Measurements from ENCODE around the gene MOB3A.
"Not testable (repeated sequence)": the region's sequence is repeated elsewhere in the genome, so short reads cannot be mapped to it uniquely, and the experiment has no call there.

Gene MOB3A

DNA sequence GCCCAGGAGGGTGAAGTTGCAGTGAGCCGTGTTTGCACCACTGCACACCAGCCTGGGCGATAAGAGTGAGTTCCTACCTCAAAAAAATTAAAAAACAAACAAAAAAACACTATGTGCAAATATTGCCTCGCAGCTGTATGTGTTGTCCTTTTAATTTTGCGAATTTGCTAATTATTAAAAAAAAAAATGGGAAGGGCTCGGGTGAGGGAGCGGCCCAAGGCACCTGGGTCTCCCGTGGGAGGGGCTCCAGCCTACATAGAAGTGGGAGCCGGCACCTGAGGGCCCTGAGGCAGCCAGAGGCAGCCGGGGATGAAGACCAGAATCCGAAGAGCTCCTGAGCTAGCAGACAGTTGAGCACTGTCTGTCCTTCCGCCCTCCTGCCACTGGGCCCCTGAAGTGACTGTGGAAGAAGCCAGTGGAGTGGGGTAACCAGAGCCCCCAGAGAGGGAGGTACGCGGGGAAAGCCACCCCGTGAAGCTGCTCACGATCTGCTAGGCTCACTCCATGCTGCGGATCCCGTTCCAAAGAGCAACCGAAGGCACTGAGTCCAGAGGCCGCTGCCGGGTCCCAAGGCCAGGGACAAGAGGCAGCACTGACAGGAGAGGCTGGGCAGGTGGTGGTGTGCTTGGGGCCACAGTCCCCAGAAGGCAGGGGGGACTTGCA, 7.0 kb upstream of the MOB3A start:
- DNase-seq = no peak

DNA sequence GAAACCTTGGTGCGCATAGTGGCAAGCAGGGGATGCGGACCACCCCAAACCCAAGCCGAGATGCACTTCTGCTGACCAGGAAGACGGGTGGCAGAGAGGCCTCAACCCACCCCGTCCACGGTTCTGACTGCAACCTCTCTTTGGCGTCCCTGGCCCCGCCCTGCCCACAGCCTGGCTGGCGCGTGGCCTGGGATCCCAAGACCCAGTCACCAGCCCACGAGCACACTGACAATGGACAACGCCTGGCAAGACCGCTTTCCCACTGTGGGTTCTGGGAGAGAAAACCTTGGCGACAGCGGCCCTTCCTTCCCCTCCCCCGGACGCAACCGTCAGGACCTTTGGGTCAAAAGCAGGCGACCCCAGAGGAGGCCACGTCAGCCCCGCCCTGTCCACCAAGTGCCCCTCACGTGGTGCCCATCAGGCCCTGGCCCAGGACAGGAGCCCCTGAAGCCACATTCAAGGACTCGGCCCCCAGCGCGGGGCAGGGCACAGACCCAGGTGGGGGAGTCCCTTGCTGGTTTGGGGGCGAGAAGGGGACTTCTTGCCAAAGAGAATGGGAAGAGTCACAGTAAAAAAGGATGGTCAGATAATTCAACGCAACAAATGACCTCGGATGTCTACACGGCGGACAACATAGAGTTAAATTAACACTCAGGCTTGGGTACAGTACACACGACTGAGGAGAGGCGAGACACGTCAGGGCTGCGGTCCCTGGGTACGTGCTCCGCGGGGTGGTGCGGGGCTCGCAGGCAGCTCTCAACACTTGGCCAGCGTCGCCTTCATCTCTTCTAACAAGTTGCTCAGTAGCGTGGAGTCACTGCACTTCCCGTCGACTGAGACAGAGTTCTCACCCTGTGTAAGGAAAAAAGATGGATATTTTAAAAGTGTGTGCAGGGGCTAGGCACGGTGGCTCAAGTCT, 5.5 kb upstream of the MOB3A start:
- DNase-seq = no peak

DNA sequence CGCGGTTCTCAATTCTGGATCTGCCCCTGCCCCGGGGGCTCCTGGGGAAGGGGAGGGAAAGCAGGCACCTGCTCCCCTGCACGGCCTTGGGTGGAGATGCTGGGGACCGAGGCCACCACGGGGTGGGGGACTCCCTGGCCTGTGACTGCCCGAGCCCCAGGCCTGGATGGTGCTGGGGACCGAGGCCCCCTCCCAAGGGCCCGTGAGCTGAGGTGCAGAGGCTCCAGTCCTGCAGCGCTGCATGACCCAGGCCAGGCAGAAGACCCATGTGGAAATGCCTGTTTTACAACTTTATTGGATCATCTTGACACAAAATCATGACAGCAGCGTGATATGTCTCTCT, 4.6 kb upstream of the MOB3A start:
- DNase-seq = no peak

DNA sequence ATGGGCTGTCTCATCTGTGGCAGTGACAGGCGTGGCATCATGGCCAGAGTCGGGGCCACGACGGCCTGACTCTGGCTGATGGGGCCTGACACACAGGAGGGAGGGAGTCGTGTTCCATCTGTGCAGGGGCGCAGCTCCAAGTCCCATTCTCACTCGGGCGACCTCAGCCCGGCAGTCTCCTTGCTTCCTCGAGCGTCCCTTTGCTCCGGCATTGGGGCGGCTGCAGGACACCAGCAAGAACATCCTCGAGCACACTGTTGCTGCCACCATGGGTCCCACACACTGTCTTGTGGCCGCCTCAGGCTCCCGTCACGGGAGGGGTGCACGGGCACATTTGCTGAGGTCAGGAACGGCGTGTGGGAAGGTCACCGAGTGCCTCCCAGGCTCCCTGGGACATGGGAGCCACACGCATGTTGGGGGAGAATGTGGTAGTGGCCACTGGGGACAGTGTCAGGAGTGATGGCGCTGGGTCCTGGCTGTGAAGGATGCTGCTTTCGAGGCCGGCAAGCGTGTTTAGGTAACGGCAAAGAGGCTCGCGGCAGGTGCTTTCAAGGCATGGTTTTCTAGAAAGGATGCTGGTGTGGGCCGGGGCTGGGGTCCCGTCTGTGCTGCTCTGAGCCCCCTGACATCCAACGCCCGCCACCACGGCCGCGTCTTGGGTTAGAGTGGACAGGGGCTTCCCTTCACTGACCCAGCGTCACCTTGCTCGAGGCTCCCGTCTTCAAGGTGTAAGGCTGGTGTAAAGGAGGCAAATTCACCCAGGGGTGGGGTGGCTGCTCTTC, 4.0 kb upstream of the MOB3A start:
- DNase-seq = no peak

- no peak for DNase-seq
Measured at GRCh38 chr19:2099054-2099501, 3.0 kb upstream of the MOB3A start.

GRCh38 chr19:2097886-2098327, 1.8 kb upstream of the MOB3A start:
- no peak for DNase-seq

GRCh38 chr19:2097203-2097885, 1.2 kb upstream of the MOB3A start:
- no peak for DNase-seq

DNA sequence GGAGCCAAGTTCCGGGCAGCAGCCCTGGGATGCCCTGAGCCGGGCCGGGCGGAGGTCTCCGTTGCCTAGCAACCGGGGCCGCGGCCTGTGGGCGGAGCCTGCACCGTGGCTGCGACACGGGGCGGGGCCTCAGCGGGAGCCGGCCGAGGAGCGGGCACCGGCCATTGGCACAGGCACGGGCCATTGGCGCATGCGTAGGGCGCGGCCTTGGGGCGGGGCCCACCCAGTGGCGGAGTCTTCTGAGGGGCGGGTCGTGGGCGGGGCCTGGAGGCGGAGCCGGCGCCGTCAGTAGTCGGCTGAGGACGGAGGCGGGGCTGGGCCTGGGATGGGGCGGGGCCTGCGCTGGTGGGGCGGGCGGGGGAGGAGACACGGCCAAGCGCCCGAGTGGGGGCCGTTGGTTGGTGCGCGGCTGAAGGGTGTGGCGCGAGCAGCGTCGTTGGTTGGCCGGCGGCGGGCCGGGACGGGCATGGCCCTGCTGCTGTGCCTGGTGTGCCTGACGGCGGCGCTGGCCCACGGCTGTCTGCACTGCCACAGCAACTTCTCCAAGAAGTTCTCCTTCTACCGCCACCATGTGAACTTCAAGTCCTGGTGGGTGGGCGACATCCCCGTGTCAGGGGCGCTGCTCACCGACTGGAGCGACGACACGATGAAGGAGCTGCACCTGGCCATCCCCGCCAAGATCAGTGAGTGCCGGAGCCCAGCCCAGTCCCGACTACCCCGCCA, 515 bp upstream of the MOB3A start, which contains the start of gene IZUMO4:
Gene IZUMO4, plus strand, starts transcription at position 436 of the 723 bp plus-strand sequence. Its CDS starts 31 bp downstream, at position 467.
- peak; percentile 94 for DNase-seq

DNA sequence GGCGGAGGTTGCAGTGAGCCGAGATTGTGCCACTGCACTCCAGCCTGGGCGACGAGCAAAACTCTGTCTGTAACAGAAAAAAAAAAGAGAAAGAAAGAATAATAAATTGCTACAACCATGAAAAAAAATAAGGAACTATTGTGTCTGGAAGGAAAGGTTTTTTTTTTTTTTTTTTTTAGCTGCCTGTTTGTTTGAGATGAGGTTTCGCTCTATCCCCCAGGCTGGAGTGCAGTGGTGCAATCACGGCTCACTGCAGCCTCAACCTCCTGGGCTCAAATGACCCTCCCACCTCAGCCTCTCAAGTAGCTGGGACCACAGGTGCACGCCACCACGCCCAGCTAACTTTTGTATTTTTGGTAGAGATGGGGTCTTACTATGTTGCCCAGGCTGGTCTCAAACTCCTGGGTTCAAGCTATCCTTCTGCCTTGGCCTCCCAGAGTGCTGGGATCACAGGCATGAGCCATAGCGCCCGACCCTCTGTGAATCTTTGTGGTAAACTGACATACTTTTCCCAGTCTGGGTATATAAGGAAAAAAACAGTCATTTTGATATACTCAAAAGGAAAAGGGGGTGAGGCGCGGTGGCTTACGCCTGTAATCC, 4.1 kb downstream of the MOB3A start:
- DNase-seq = not testable (repeated sequence)

DNA sequence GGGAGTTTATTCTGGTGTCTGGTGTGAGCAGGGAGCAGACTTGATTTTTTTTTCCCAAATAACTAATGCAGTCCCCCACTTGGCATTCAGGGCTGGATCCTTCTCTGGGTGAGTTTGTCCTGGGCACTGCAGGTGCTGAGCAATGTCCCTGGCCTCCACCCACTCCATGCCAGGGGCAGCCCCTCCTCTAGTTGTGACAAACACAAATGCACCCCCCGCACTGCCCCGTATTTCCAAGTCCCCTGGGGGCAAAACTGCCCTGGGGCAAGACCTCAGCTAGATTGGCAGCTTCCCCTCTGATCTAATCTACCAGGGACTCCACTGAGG, 6.4 kb downstream of the MOB3A start:
- DNase-seq = no peak

GRCh38 chr19:2089001-2089711, 7.0 kb downstream of the MOB3A start:
- no peak for DNase-seq

GRCh38 chr19:2087621-2088100, 8.5 kb downstream of the MOB3A start:
- no peak for DNase-seq

DNA sequence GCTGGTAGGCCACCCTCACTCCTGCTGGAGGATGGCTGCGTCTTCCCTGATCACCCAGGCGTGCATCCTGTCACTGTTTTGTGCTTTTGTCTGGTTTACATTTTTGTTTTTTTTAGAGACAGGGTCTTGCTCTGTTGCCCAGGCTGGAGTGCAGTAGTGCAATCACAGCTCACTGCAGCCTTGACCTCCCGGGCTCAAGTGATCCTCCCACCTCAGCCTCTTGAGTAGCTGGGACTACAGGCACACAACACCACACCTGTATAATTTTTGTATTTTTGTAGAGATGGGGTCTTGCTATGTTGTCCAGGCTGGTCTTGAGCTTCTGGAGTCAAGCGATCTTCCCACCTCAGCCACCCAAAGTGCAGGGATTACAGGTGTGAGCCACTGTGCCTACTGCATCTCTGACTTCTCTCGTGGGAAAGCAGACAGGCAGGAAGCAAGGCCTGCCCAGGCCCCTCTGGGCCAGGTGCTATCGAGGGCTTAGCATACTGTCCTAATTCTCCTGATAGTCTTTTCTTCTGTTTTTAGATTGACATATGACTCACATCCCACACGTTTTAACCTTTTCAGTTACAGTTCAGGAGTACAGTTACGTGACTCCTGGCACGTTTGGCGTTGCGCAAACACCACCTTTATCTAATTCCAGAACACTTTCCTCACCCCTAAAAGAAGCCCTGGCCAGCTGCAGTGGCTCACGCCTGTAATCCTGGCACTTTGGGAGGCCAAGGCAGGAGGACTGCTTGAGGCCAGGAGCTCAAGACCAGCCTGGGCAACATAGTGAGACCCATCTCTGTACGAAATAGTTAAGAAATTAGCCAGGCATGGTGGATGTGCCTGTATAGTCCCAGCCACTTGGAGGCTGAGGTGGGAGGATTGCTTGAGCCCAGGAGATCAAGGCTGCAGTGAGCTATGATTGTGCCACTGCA, 9.2 kb downstream of the MOB3A start:
- not testable (repeated sequence) for DNase-seq

DNA sequence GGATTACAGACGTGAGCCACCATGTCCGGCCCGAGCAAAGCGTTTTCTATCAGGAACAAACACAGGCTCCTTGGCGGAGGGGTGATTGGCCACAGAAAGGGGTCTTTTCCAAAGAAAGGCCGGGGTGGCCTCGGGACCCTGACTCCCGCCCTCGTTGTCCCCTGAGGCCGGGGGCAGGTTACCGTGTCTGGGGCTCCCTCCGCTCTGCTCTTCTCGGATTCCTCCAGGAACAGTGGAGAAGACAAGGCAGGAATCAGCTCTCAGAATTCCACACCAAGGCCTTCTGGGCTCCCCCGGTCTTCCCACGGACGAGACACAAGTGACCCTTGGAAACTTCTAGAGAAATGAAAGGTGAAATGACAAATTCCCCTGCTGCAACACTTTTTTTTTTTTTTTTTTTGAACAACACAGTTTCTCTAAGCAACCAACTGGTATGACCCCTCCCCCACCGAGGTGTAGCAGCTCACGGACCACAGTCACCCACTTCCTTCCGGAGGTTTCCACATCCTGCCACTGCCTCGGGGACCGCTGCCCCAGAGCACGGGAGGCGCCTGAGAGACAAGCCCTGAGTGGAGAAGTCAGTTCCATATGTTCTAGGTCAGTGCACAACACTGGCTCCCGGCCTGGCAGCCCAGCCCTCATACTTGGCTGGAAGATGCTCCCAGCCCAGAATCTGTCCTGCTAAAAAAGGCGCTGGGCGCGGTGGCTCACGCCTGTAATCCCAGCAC, 11.0 kb downstream of the MOB3A start:
- no peak for DNase-seq

DNA sequence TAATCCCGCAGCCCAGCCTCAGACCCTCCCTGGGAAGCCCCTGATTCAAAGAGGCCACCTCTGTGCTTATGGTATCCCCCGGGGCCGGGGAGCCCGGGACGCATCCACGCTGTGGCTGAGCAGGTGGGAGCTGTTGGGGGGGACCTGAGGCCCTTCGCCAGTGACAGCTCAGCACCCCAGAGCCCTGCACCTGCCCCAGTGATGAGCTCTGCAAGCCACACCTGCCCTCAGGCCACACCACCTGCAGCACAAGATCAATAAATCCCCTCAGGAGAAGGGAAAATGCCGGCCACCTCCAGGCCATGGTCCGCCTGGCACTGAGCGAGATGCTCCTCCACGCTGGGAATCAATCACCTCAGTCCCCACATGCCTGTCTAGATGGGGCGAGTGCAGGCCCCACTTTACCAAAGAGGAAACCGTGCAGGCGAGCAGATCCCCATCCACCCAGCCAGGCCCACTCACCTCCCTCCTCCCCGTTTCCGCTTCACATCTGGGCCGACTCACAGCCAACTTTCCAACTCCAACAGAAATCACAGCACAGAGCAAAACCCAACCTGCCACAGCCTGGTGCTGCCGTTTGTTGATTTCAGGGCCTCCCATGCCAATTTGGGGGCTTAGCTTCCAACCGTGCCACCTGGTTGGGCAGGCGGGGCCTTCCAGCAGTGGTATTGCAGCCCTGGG, 12.8 kb downstream of the MOB3A start:
- DNase-seq = no peak

DNA sequence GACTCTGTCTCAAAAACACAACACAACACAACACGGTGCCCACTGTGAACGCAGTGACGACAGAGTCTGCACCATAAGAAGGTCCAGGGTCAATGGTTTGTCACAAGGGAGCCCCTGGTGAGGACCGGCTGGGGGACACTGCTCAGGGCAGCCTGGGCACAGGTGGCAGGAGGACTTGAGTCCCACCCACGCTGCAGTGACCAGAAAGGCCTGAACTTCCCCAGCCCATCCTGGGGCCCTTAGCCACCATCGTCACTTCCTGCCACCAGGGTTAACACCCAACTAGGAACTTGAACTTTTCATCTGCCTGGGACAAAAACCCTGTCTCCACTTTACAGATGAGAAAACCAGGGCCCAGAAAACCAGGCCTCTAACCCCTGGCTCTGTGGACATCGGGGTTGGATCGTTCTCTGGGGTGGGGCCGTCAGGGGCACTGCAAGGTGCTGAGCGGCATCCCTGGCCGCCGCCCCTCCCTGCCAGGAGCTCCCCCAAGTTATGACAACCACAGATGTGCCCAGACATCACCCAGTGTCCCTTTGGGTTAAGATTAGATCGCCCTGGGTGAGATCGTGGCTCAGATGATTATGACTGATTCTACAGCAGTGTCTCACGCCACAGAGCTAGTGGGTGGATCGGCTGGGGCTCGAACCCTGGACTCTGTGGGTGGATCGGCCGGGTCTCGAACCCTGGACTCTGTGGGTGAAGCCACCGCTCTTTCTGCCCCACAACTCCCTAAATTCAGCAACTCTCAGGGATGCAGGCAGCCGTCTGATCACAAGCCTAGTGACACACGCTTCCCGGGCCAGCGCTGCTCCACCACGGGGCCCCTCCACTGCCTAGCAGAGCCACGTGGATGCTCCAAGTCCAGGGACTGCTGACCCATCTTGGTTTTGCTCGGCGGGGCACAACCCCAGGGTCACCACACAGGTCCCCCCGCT, 14.0 kb downstream of the MOB3A start:
- no peak for DNase-seq

GRCh38 chr19:2080336-2080988, 15.7 kb downstream of the MOB3A start:
- DNase-seq = no peak
